Peyer's patch (tissue), 4 donors: ENCODE data around the gene GABBR2.

Experiments used
- CTCF ChIP-seq, 6 experiments: fragments of 450-650 bp in 4 of 6; fragments of 200-600 bp in 2 of 6; sonication (generic) in 1 of 6; IDR thresholded peaks; one replicate each; pipeline ENCODE4 v1.5.1; 2017 to 2019; ENCODE audit warnings: antibody characterized with exemption in 6 of 6, mild to moderate bottlenecking in 3 of 6, moderate library complexity in 1 of 6
- POLR2A ChIP-seq, 2 donors: fragments of 450-650 bp; IDR thresholded peaks; one replicate each; pipeline ENCODE4 v1.5.1; 2017; ENCODE audit warnings: antibody characterized with exemption in 2 of 2, mild to moderate bottlenecking in 2 of 2, moderate library complexity in 2 of 2

GRCh38 chr9:98262056-98262455 is 446.7 kb downstream of the GABBR2 start:
- TF ChIP-seq CTCF (IDR thresholded peaks at IDR 0.05) = no peak
- no peak for TF ChIP-seq POLR2A (IDR thresholded peaks at IDR 0.05)
